SH-SY5Y (cell line): ENCODE results near the gene ELK3.

Experiments
- GATA2 ChIP-seq: IDR thresholded peaks from 2 replicates; pipeline ENCODE4 v1.6.1; 2011; ENCODE audit warnings: mild to moderate bottlenecking, low read depth, low read length
- GATA3 ChIP-seq: IDR thresholded peaks from 2 replicates; pipeline ENCODE4 v1.6.1; 2011; ENCODE audit warnings: low read depth, mild to moderate bottlenecking, low read length, moderate library complexity

DNA sequence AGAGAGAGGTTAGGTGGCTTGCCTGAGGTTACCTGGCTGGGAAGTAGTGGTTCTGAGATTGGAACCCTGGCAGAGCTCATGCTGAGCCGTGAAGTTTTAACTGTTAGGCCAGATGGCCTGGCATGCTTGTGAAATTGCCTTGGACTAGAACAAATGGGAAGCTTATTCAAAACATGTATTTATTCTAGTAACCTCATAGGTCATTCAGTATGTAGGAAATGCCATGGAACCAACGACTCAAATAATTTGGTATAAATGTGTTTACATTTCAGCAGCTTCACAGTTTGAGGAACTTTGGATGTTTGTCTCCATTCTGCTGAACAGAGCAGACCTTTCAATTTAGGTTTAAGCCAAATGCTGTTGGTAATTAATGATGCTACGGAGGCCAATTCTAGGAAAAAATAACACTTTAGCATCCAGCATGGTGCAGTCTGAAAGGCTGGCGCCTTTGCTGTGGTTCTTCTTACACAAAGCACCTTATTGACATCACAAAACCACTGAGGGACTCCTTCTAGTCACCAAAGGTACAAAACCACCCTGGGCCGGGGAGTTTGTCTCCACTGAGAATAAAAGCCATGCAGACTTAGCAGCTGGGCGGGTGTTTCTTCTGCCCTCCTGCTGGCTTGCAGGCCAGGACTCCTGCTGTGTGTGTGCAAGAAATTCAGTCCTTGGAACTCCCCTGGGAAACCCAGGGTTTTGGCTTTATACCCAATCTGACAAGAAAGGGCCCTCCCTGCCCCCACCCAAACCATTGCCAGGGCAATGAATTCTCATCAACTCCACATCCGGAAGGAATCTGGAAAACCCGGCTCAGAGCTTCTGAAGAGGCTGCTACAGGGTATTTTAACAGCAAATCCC lies 64.2 kb downstream of the ELK3 start:
- TF ChIP-seq GATA2 (no peak), GATA3 (no peak)
